Kidney (tissue), 14 donors: Measurements from ENCODE around the gene HNRNPLL. TPM values are rescaled to one million over a fixed set of nuclear protein-coding genes. Genes with fewer than 3 reads are reported as not detected.

Experiments
- DNase-seq, 5 donors: peaks; one replicate each; pipeline ENCODE4 v3.0.0-alpha.2; 2013 to 2020
- FAIRE-seq: peaks from 2 replicates; lab custom pipeline; 2012; peaks lifted over from hg19 to GRCh38; lab: Jason Lieb, UNC
- H3K27ac ChIP-seq, 2 donors: one replicate each; pipeline ENCODE4 v1.7.0; 2013; ENCODE audit warnings: low read depth in 2 of 2, low read length in 2 of 2, inconsistent platforms in 1 of 2
- H3K27me3 ChIP-seq: one replicate; pipeline ENCODE4 v1.7.1; 2013; ENCODE audit warnings: low read length, inconsistent platforms; ENCODE audit not compliant: control insufficient read depth, insufficient read depth
- H3K36me3 ChIP-seq, 3 donors: one replicate each; pipeline versions ENCODE4 v1.7.0 to v1.7.1; 2013; ENCODE audit warnings: low read length in 3 of 3, control low read depth in 1 of 3, inconsistent platforms in 1 of 3; ENCODE audit not compliant: insufficient read depth in 3 of 3, control insufficient read depth in 2 of 3
- H3K4me1 ChIP-seq, 3 donors: one replicate each; pipeline versions ENCODE4 v1.7.0 to v1.7.1; 2013; ENCODE audit warnings: low read length in 3 of 3, inconsistent platforms in 1 of 3, low read depth in 1 of 3; ENCODE audit not compliant: control insufficient read depth in 2 of 3, insufficient read depth in 2 of 3
- H3K4me3 ChIP-seq, 3 donors: one replicate each; pipeline versions ENCODE4 v1.7.0 to v1.8.1; 2013; ENCODE audit warnings: low read length in 3 of 3, control low read depth in 1 of 3, inconsistent platforms in 1 of 3
- H3K9ac ChIP-seq, 3 donors: one replicate each; pipeline versions ENCODE4 v1.7.0 to v1.7.1; 2013; ENCODE audit warnings: low read length in 3 of 3, control low read depth in 1 of 3, inconsistent platforms in 1 of 3
- H3K9me3 ChIP-seq, 3 donors: one replicate each; pipeline versions ENCODE4 v1.7.0 to v1.7.1; 2013; ENCODE audit warnings: low read length in 3 of 3, control low read depth in 1 of 3, inconsistent platforms in 1 of 3; ENCODE audit not compliant: control insufficient read depth in 2 of 3, insufficient read depth in 1 of 3
- intact Hi-C: fragments of 100-400 bp; cut with DNase I; formaldehyde crosslinking; loops from one replicate; pipeline ENCODE4 v1.11.1; 2022
- polyA plus RNA-seq: library from polyadenylated mRNA; stranded (reverse); fragments of 350-450 nt; fragmentation: Illumina TruSeq; extraction: RNeasy Lipid Tissue Mini Kit (QIAGEN cat#74804); gene quantifications from one replicate; pipeline ENCODE4 v1.2.3, GENCODE V29; 2014; ENCODE audit warnings: low read depth, low replicate concordance; ENCODE audit not compliant: insufficient read depth
- total RNA-seq: library from RNA; stranded (reverse); fragmentation: NEBNext Ultra II Directional; extraction: Animal tissue kit (Norgen Biotek cat#: 25700); gene quantifications from one replicate; pipeline ENCODE4 v1.2.1, GENCODE V29; 2021
- TF ChIP-seq, protein P1 (sequence below): IDR thresholded peaks from 3 replicates; pipeline ENCODE4 v1.5.1; 2012; ENCODE audit warnings: mild to moderate bottlenecking, moderate library complexity, borderline replicate concordance; ENCODE audit not compliant: insufficient read depth; ENCODE audit errors: extremely low read depth
- donor health status: control.
- donor health status: control.
- donor health status: control.
- donor health status: control.
- donor health status: control.
- donor health status: DM: yes; HTN: yes; CAD: no.
- donor health status: Normal renal cell carcinoma (clear cell type).

Gene HNRNPLL
- total and polyA plus RNA-seq, 2 donors from 2014 or later = 15.5 to 51.0 TPM

DNA sequence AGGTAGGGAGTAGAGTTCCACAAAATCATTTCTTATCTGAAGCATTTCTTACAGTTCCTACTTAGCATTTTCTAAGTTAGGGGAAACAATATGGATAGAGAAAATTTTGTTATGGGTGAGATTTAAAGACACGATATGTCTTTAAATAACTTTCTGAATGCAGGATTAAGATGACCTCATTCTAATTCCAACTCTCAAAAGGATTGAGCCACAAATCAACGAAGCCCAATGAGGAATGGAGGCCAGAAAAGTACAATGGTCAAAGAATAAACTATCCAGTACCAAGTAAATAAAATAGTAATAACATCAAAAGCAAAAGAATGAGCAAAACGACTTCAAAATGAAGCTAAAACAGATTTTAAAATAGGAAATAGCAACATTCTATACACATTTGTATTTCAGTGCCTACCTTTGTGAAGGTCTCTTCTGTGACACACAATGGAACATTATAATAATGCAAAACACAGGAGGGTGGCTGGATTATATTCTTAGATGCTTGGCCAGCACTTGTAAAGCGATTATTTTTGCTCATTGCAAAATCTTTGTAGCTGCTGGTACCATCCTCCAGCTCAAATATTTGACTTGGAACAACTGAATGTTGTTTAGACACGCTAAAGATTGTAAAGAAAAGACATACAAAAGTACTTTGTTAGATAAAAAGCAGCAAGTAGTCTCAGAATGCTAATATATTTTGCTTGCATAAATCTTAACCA is 33.8 kb downstream of the HNRNPLL start:
- FAIRE-seq (no peak), DNase-seq (no peak)
- H3K27ac ChIP-seq = no peak overlapping the region
- no peak overlapping the region for H3K9ac ChIP-seq
- intact Hi-C loops = no loop called here
- TF ChIP-seq, protein P1, sequence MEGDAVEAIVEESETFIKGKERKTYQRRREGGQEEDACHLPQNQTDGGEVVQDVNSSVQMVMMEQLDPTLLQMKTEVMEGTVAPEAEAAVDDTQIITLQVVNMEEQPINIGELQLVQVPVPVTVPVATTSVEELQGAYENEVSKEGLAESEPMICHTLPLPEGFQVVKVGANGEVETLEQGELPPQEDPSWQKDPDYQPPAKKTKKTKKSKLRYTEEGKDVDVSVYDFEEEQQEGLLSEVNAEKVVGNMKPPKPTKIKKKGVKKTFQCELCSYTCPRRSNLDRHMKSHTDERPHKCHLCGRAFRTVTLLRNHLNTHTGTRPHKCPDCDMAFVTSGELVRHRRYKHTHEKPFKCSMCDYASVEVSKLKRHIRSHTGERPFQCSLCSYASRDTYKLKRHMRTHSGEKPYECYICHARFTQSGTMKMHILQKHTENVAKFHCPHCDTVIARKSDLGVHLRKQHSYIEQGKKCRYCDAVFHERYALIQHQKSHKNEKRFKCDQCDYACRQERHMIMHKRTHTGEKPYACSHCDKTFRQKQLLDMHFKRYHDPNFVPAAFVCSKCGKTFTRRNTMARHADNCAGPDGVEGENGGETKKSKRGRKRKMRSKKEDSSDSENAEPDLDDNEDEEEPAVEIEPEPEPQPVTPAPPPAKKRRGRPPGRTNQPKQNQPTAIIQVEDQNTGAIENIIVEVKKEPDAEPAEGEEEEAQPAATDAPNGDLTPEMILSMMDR = no peak
- no peaks in the 10 kb centered on the region for H3K4me1 ChIP-seq
- H3K36me3 ChIP-seq = peaks cover 13 to 15% (median 13%) of the 10 kb centered on the region in 3 donors
- no peaks in the 10 kb centered on the region for H3K27me3 ChIP-seq
- H3K9me3 ChIP-seq = no peaks in the 10 kb centered on the region
- no peak overlapping the region for H3K4me3 ChIP-seq

DNA sequence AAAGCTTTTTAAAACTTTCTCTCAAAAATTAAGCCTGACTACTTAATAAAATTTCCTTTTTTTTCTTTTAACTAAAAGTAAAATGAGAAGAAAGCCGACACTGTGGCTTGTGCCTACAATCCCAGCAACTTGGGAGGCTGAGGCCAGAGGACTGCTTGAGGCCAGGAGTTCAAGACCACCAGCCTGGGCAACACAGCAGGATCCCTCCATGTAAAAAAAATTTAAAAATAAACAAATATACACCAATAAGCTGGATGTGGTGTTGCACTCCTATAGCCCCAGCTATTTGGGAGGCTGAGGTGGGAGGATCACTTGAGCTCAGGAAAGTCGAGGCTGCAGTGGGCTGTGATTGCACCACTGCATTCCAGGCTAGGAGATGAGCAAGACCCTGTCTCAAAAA is 37.4 kb downstream of the HNRNPLL start:
- Histone ChIP-seq H3K27ac (no peak overlapping the region), H3K36me3 (peaks cover 5 to 13% (median 10%) of the 10 kb centered on the region in 3 donors), H3K4me1 (no peaks in the 10 kb centered on the region), H3K27me3 (no peaks in the 10 kb centered on the region), H3K4me3 (no peak overlapping the region), H3K9ac (no peak overlapping the region), H3K9me3 (no peaks in the 10 kb centered on the region)
- DNase-seq (no peak), FAIRE-seq (no peak)
- TF ChIP-seq, protein P1 = no peak
- intact Hi-C loops = no loop called here

DNA sequence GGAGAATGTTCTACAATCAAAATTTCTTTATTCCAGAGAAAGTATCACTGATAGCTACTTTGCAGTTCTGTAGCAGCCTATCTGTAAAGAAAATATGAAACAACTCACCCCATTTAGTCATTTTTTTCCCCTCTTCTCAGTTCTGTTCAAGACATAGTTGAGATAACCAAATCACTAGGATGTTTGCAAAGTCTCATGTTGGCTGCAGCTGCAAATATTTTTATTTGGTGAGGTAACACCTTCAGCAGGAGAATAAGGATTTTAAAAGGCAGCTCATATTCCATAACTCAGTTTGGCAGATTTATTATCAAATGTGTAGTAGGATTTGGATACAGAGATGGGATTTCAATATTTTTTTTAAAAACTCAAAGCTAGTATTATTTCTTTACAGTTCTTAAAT is 41.0 kb downstream of the HNRNPLL start:
- no peak for DNase-seq
- TF ChIP-seq, protein P1 = no peak
- no peak overlapping the region for H3K27ac ChIP-seq
- no peaks in the 10 kb centered on the region for H3K27me3 ChIP-seq
- H3K9ac ChIP-seq = no peak overlapping the region
- no peaks in the 10 kb centered on the region for H3K4me1 ChIP-seq
- no peaks in the 10 kb centered on the region for H3K9me3 ChIP-seq
- intact Hi-C loops = no loop called here
- H3K4me3 ChIP-seq = no peak overlapping the region
- H3K36me3 ChIP-seq = peaks cover 0 to 5% (median 2%) of the 10 kb centered on the region in 3 donors
- FAIRE-seq = no peak
